Endodermal cell (in vitro differentiated cells): Measurements from ENCODE around the gene POU5F1. TPM values are rescaled to one million over a fixed set of nuclear protein-coding genes. Genes with fewer than 3 reads are reported as not detected.
"Not testable (repeated sequence)": the region's sequence is repeated elsewhere in the genome, so short reads cannot be mapped to it uniquely, and the experiment has no call there.

ENCODE experiments used
- DNase-seq: peaks from one replicate; pipeline ENCODE4 v3.0.0-alpha.2; 2017
- H3K27ac ChIP-seq: 2 replicates; pipeline ENCODE4 v1.5.1; 2013; ENCODE audit warnings: mild to moderate bottlenecking, low read depth, low read length, moderate library complexity
- H3K27me3 ChIP-seq: 2 replicates; pipeline ENCODE4 v1.6.1; 2013; ENCODE audit warnings: mild to moderate bottlenecking, low read length, moderate library complexity; ENCODE audit not compliant: insufficient read depth, control insufficient read depth, poor library complexity, severe bottlenecking
- H3K36me3 ChIP-seq: 2 replicates; pipeline ENCODE4 v1.7.0; 2013; ENCODE audit warnings: mild to moderate bottlenecking, low read length, moderate library complexity; ENCODE audit not compliant: control insufficient read depth, insufficient read depth
- H3K4me1 ChIP-seq: one replicate; pipeline ENCODE4 v1.7.0; 2013; ENCODE audit warnings: low read length; ENCODE audit not compliant: control insufficient read depth, insufficient read depth
- H3K4me3 ChIP-seq: 2 replicates; pipeline ENCODE4 v1.5.1; 2013; ENCODE audit warnings: mild to moderate bottlenecking, low read length, moderate library complexity
- H3K9ac ChIP-seq: 2 replicates; pipeline ENCODE4 v1.6.1; 2013; ENCODE audit warnings: mild to moderate bottlenecking, low read length, moderate library complexity; ENCODE audit not compliant: poor library complexity, severe bottlenecking; ENCODE audit errors: extremely low read depth
- H3K9me3 ChIP-seq: 2 replicates; pipeline ENCODE4 v1.6.1; 2013; ENCODE audit warnings: mild to moderate bottlenecking, low read length, moderate library complexity; ENCODE audit not compliant: control insufficient read depth
- H3K27ac Mint-ChIP-seq: 2 replicates; pipeline ENCODE4 v1.8.0; 2020; ENCODE audit warnings: mixed read lengths
- H3K27me3 Mint-ChIP-seq: 2 replicates; pipeline ENCODE4 v1.8.0; 2021; ENCODE audit warnings: mild to moderate bottlenecking, mixed read lengths; ENCODE audit not compliant: insufficient read depth
- H3K36me3 Mint-ChIP-seq: 2 replicates; pipeline ENCODE4 v1.8.0; 2020; ENCODE audit warnings: low read depth, mixed read lengths
- H3K4me1 Mint-ChIP-seq: 2 replicates; pipeline ENCODE4 v1.8.0; 2020; ENCODE audit warnings: mixed read lengths
- H3K4me3 Mint-ChIP-seq: 2 replicates; pipeline ENCODE4 v1.8.0; 2020; ENCODE audit warnings: mild to moderate bottlenecking, moderate library complexity, mixed read lengths
- H3K9me3 Mint-ChIP-seq: 2 replicates; pipeline ENCODE4 v1.8.0; 2020; ENCODE audit warnings: mild to moderate bottlenecking, mixed read lengths
- CTCF ChIP-seq: fragments of 200-600 bp; sonication (generic); conservative IDR thresholded peaks from 2 replicates; pipeline ENCODE4 v1.5.0; 2021; ENCODE audit warnings: antibody characterized with exemption, mild to moderate bottlenecking
- whole genome bisulfite sequencing, 2 experiments: methylation state at CpG; one replicate each; pipeline versions ENCODE4 v1.1.5 to v1.1.7; 2013; ENCODE audit warnings: missing lambda C conversion rate in 2 of 2, mixed read lengths in 1 of 2; ENCODE audit not compliant: insufficient coverage in 1 of 2, insufficient read length in 1 of 2; 5-methylcytosine and 5-hydroxymethylcytosine counted together
- total RNA-seq, 2 donors: library from RNA; stranded (reverse); fragmentation: NEBNext Ultra II Directional in 1 of 2; extraction: Animal tissue kit (Norgen Biotek cat#: 25700) in 1 of 2; gene quantifications; 2 replicates in 1 of 2; 3 replicates in 1 of 2; pipeline ENCODE4 v1.2.1, GENCODE V29; 2021

The POU5F1 gene
- total RNA-seq, 2 donors from 2014 or later, result 106 to 687 TPM

GRCh38 chr6:31194061-31194834, 23.8 kb upstream of the POU5F1 start:
- no peak for TF ChIP-seq CTCF
- no peak for DNase-seq
- Histone ChIP-seq H3K27me3 (no peaks in the 10 kb centered on the region), H3K4me3 (no peak overlapping the region), H3K9me3 (peaks cover 9% of the 10 kb centered on the region), H3K27ac (no peak overlapping the region), H3K4me1 (no peaks in the 10 kb centered on the region), H3K36me3 (no peaks in the 10 kb centered on the region), H3K9ac (no peak overlapping the region)
- Mint-ChIP-seq H3K4me1 (no peaks in the 10 kb centered on the region), H3K36me3 (peaks cover 2% of the 10 kb centered on the region), H3K27me3 (no peaks in the 10 kb centered on the region), H3K27ac (no peak overlapping the region), H3K9me3 (peaks cover 11% of the 10 kb centered on the region), H3K4me3 (no peak overlapping the region)
- WGBS, 2 experiments, result 87 to 90% methylated on average over 3 to 5 of the region's 6 CpGs

- Mint-ChIP-seq H3K9me3 (peaks cover 11% of the 10 kb centered on the region), H3K27ac (no peak overlapping the region), H3K36me3 (peaks cover 2% of the 10 kb centered on the region), H3K4me1 (no peaks in the 10 kb centered on the region), H3K4me3 (no peak overlapping the region), H3K27me3 (no peaks in the 10 kb centered on the region)
- H3K9ac ChIP-seq, result no peak overlapping the region
- TF ChIP-seq CTCF, result no peak
- H3K4me1 ChIP-seq, result no peaks in the 10 kb centered on the region
- 86 to 89% methylated on average over 6 to 8 of the region's 8 CpGs for WGBS, 2 experiments
- DNase-seq, result no peak
- no peak overlapping the region for H3K4me3 ChIP-seq
- H3K27me3 ChIP-seq, result no peaks in the 10 kb centered on the region
- no peaks in the 10 kb centered on the region for H3K36me3 ChIP-seq
- no peak overlapping the region for H3K27ac ChIP-seq
- H3K9me3 ChIP-seq, result peaks cover 9% of the 10 kb centered on the region
Observed at GRCh38 chr6:31193206-31193605, 22.7 kb upstream of the POU5F1 start.

GRCh38 chr6:31192431-31193105, 22.1 kb upstream of the POU5F1 start:
- H3K4me1 ChIP-seq, H3K27me3 ChIP-seq, H3K27ac ChIP-seq, H3K9ac ChIP-seq, H3K36me3 ChIP-seq, H3K4me1 Mint-ChIP-seq, H3K4me3 Mint-ChIP-seq, H3K27me3 Mint-ChIP-seq, H3K27ac Mint-ChIP-seq, H3K4me3 ChIP-seq, H3K9me3 ChIP-seq, H3K36me3 Mint-ChIP-seq: not testable (repeated sequence)
- peak; percentile 81 for TF ChIP-seq CTCF
- peaks cover 11% of the 10 kb centered on the region for H3K9me3 Mint-ChIP-seq
- peak; percentile 93 for DNase-seq
- 68 to 72% methylated on average over 10 of the region's 10 CpGs for WGBS, 2 experiments
